Hindlimb muscle (tissue), 1 donor: ENCODE measurements around the gene GCSAM. TPM values are rescaled to one million over a fixed set of nuclear protein-coding genes. Genes with fewer than 3 reads are reported as not detected.

Experiments
- DNase-seq: peaks from one replicate; pipeline ENCODE4 v3.0.0-alpha.2; 2013
- polyA plus RNA-seq: library from polyadenylated mRNA; unstranded; fragments of 120-200 nt; gene quantifications from one replicate; pipeline ENCODE4 v1.2.1, GENCODE V29; 2013; ENCODE audit not compliant: insufficient read length

GCSAM gene, protein sequence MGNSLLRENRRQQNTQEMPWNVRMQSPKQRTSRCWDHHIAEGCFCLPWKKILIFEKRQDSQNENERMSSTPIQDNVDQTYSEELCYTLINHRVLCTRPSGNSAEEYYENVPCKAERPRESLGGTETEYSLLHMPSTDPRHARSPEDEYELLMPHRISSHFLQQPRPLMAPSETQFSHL
- polyA plus RNA-seq, result 0.80 TPM

DNA sequence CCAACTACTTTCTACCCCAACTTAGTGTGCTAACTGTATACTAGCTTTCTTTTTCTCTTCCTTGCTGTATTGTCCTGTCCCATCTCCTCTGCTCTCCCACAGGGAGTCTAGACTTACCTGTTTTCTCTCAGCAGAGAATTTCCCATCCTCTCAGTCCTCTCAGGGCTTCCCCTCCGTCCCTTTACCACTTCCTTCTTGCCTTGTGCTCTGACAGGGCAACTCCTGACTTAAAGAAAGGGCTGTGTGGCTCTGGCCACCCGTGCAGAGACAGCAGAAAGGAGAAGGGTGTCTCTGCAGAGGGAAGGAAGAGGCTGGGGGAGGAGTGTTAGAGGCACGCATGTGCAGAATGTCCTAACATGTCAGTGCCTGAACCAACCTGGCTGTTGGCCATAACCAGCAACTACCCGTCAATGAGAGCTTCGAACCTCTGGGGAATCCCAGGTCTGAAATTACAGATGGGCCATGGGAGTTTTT, at the start of gene GCSAM:
TSS of gene GCSAM (minus strand) at position 274 of the 474 bp plus-strand sequence. CDS start at position 146, 128 bp downstream.
- no peak for DNase-seq

DNA sequence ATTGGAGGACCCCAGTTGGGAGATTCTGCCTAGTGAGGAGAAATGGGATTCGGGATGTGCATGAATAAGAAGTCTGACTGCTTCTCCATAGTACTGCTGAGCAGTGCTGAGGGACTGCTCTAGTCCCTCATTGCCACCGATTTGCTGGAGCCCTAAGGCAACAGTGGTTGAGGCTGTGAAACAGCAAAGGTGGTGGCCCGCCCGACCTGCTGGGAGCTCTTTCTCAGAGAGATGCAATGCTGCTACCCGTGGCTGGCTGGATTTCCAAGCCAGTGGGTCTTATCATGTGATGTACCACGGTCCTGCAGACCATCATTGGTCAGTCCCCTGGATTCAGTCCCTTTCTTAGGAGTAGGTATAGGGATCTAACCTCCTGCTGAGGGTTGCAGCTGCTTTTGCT, 42.6 kb upstream of the GCSAM start:
- DNase-seq, result no peak

DNA sequence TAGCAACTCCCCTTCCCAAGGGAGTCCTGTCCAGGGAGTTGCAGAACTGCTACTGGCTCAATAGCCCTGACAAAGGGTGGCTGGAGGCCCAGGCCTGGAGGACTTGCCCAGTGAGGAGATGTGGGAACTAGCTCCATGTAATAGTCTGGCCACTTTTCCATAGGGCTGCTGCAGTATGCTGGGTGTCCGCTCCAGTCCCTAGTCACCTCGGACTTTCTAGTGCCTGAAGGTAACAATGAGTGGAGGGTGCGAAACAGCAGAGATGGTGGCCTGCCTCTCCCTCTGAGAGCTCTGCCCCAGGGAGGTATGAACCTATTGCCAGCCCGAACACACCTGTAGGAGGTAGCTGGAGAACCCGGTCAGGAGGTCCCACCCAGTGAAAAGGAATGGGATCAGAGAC, 42.0 kb upstream of the GCSAM start:
- no peak for DNase-seq

DNA sequence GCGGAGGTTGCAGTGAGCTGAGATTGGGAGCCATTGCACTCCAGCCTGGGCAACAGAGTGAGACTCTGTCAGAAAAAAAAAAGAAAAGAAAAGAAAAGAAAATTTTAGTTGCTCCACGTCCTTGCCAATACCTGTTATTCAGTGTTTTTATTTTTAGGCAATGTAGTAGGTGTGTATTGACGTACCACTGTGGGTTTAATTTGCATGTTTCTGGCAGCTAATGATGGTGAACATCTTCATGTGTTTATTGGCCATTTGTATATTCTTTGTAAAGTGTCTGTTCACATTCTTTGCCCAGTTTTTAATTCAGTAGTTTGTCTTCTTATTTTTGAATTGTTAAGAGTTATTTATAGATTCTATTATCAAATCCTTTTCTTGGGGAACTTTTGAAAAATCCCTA, 38.1 kb upstream of the GCSAM start:
- no peak for DNase-seq

DNA sequence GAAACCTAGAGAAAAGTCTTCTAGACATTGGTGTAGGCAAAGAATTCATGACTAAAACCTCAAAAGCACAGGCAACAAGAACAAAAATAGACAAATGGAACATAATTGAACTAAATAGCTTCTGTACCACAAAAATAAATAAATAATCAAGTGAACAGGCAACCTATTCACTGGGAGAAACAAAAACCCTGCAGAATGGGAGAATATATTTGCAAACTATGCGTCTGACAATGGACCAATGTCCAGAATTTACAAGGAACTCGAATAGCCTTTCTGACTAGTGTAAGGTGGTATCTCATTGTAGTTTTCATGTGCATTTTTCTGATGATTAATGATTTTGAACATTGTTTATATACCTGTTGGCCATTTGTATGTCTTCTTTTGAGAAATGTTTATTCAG, 37.0 kb upstream of the GCSAM start:
- DNase-seq, result no peak

DNA sequence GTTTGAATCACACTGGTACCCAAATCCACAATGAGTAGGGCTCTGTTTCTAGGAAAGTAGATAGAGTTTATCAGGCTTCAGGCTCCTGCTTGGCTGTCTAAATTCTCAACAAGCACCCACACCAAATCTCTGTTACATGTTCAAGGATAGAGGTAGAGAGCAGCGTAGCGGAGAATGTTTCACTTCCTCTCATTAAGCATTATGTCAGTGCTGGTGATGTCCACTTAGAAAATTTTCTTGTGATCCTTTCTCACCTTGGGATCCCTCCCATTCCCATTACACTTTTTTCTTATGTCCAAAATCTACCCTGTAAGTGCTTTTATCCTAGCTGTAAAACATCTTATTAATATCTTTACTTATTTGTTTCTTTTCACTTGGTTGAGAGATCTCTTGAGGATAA, 34.7 kb upstream of the GCSAM start:
- DNase-seq, result no peak

DNA sequence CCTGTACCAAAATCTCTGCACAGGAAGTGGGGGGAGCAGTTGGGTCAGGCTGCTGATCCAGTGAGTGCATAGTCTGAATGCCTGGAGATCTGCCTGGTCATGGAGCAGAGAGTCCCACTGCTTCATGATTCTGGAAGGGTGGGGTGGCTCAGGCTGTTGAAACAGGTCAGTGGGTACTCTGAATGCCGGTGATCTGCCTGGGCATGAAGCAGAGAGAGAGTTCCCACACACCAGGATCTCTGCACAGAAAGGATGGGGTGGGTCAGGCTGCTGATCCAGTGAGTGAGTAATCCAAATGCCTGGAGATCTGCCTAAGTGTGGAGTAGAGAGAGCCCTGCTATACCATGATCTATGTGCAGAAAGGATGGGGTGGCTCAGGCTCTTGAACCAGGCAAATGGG, 16.1 kb upstream of the GCSAM start:
- DNase-seq, result no peak

DNA sequence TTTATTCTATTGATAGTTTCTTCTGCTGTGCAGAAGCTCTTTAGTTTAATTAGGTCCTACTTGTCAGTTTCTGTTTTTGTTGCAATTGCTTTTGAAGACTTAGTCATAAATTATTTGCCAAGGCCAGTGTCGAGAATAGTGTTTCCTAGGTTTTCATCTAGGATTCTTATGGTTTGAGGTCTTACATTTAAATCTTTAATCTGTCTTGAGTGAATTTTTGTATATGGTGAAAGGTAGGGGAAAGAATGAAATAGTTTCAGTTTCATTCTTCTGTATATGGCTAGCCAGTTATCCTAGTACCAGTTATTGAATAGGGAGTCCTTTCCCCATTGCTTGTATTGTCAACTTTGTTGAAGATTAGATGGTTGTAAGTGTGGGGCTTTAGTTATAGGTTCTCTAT, 10.6 kb upstream of the GCSAM start:
- DNase-seq, result no peak

DNA sequence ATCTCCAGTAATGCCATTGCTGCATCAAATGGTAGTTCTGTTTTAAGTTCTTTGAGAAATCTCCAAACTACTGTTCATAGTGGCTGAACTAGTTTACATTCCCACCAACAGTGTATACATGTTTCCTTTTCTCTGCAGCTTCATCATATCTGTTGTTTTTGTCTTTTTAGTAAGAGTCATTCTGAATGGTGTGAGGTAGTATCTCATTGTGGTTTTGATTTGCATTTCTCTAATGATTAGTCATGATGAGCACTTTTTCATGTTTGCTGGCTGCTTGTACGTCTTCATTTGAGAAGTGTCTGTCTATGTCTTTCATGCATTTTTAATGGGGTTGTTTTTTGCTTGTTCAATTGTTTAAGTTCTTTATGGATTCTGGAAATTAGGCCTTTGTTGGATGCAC, 10.2 kb upstream of the GCSAM start:
- DNase-seq, result no peak

DNA sequence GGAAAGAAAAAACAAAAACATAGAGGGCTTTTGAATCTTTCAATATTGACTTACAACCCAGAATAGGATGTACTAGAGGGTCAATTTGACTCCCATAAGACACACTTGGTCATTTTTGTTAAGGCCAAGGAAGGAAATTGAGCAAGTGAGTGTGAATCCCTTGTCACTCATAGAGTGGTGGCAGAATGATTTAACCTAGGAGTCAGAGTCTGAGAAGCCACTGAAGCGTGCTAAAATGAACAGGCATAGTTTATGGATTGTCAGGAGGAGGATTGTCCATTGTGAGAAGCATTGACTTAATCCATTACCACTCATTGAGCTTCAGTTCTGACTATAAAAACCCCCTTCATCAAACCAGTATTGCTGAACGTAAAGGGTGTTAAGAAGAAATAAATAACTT, 8.2 kb upstream of the GCSAM start:
- no peak for DNase-seq

DNA sequence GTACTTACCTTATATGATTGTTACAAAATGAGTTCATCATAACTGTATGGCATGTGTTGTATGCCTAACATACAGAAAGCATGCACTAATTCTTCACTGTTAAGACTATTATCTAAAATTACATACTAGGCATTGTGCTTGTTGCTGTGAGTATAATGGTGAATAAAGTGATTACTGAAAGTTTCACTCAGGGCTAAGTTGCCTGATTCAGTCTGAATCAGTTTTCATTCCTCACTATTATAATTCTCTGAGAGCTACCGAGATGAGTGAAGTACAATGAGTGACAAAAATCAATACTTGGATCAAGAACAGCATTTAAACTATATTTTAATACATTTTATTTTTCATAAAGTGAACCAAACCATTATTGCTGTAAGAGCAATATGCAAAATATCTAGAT, 7.5 kb upstream of the GCSAM start:
- no peak for DNase-seq

DNA sequence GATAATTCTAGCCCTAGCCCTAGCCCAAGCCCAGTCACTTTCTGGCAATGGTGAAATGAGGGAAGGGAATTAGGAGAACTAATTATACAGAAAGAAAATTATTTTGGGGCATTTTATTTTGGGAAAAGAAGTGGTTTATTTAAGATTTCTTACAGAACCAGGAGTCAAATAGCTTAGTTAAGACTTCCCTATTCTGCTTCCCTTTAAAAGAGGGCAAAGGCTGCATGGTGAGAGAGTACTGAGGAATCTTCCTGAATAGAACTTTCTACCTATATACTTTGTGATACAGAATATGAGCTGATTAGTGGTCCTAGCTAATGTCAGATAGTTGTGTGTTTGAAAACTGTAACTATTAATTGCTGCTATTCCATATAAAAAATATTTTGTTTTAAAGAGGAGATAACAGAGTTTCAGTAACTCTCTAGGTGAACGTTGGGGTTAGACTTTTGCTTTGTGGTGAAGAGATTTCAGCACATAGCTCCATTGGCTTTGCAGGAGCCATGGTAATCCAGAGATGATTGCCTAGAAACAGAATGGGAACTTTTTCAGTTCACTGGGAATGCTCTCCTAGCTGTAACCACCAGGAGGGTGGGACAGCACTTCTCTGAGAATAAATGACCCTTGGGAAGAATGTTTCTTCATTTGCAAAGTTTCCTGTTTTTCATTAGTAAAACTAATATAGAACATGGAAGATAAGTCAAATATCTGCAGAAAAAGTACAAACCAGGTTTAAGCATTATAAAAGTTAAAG, 5.3 kb upstream of the GCSAM start:
- no peak for DNase-seq

DNA sequence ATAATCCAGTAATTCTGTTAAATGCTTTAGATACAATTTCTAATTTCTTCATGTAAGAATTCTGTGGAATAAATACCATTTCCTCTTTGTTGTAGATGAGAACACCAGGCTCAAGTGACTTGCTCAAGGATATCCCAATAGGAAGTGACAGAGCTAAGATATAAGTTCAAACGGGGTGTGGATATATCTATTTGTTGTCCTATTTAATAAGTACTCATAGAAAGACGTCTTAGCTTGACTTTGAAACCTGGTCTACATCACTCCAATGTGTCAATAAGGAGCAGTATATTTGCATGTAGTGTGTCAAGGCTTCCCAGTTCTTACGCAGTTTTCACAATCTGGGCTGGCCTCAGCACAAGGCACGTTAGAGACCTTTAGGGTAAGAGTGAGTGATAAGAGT, 4.7 kb upstream of the GCSAM start:
- DNase-seq, result no peak

DNA sequence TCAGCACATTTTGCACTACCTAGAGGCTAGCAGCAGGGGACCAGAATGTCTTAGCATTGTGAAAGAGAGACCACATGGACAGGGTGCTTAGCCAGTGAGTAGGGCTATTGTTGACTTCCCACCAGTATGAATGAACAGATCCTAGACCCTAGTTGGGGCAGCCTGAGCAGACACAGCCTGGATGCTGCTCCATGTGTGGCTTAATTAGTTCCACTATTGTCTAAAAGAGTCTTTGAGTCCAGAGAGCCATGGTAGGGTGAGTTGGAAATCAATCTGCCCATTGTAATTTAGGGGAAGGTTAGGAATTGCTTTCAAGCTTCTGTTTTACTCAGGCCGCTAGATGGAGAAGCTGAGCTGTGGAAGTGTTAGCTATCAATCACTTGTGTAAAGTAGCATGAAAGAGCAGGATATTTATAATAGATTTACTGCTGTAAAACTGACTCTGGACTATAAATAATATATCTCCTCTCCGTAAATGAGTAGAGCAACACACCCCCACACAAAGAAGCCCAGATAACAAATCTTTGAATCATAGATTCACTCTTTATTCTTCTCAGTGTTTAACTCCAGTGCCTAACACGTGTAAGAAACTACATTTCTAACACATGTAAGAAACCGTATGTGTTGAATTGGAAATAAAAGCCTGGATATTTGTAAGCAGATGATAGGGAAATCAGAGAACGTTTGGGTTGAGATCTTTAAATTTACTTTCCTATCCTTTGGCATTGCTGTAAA, 4.1 kb upstream of the GCSAM start:
- no peak for DNase-seq

DNA sequence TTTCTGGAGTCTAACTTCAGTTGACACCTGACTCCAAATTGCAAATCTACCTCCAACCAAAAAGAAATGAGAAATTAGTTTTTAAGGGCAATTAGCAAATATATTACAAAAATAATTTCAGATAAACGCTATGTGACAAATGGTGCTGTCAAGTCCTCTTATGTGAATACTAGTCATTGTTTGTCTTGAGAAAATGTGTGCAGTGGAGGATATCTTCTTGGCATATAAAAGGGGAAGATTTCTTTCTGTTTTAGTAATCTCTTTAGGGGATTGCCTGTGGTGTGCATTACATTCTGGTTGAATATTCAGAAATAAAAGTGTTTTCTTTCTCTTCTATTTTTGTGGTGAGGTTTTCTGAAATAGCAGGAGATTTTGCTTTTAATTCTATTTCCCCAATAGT, 3.0 kb upstream of the GCSAM start:
- no peak for DNase-seq

DNA sequence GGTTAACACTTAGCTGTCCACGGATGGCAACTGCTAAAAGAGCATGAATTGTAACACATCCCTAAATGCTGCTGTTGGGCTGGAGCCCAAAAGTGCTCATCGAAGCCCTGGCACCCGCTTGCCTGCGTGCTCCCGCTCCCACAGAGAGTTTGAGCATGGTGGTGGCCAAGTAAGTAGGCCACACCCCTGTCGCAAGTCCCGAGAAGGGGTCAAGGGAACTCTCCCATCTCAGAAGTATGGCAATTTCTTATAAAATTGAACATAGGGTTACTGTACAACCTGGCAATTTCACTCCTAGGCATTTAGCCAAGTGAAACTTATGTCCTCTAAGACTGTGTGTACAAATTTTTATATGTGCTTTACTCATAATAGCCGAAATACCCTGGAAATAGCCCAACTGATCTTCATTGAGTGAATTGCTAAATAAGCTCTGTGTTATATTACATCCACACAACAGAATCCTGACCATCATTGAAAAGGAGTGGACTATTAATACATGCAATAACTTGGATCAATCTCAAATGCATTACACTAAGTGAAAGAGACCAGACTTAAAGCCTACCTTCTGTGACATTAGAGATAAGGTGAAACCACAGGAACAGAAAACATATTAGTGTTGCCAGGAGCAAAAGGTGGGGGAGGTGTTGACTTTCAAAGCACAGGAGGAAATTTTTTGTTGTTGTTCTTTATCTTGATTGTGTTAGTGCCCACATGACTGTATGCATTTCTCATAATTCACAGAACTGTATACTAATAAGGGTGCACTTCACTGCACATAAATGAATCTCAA, 1.5 kb upstream of the GCSAM start:
- DNase-seq, result no peak

DNA sequence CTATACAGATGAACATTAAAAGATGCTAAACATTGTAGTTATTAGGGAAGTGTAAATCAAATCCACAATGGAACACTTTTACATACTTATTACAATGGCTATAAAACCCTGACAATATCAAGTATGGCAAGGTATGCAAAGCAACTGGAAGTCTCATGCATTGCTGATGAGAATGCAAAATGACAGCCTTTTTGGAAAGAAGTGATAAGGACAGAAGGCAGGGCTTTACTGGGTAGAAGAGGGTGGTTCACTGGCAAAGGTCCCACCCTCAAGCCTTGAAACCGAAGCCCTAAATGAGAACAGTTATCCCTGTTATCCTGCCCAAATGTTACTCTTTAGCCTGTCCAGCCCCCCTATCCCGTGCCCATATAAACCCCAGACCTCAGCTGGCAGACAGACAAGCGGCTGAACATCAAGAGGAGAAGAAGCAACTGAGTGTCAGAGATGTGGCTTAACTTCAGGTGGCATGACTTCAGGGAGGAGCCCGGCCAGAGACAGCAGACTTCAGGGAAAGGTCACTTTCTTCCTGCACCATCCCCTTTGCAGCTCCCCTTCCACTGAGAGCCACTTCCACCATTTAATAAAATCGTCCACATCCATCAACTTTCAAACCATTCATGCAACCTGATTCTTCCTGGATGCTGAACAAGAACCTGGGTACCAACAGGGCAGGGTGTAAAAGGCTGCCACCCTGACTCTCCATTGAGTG, 732 bp upstream of the GCSAM start:
- DNase-seq, result no peak

DNA sequence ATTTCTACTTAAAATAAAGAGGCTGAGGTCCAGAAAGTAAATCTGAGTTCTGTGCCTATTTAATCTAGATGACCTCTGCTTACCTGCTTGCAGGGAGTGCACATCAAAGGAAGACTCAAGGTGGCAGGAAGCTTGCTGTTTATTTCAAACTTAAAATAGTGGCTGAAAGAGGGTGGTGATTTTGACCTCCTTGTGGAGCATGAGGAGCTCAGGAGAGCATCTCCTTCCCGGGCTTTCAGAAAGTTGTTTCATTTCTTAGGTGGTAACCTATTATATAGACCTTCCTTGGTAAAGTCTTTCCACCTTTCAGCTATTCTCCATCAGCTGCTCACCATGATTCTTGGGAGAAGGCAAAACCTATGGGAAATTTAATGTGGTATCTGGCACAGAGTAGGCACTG, 494 bp downstream of the GCSAM start:
- DNase-seq, result no peak

DNA sequence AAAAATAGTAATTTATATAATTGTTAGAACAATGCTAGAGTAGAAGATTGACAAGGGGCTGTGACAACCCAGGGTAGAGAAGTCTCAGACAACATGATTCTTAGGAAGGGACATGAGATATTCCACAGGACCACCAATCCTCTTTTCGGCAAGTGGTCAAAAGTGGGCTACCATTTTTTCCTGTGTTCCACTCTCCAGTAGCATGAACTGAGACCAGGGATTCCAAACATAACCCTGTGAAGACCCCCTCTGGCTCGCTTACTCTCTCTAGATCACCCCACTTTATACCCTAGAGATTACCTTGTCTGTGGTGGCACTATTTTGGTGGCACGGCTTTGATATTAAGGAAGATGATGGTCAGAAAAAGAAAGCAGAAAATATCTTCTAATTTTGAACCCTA, 960 bp downstream of the GCSAM start:
- DNase-seq, result no peak

DNA sequence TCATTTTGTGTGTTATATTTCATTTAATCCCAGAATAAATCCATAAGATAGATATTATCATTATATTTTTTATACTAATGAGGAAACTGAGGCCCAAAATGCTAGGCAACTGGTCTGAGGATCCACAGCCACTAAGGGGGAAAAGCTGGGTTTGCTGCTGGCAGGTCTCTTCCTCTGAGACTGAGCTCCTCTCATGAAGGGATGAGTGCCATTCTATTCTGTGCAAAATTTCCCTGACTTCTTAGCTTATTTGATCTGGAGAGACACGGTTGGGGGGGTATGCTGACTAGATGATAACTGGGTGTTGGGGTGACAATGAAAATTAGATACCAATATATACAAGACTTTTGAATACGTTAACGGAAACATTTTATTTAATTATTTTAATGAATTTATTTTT, 1.9 kb downstream of the GCSAM start:
- DNase-seq, result no peak

DNA sequence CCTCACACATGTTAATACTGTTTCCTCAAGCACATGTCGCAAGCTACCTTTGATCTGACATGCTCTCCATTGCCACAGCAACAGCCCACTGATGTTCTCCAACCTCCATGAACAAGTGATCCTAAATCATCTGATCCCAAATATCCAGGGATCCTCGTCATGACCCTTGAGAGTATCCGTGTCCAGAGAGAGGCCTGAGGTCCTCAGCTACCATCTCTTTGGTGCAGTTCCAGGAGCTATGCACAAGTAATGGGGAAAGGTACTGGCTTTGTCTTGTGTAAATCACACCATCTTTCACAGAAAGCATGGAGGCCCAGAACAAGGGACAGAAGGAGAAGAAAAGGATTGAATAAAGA, 2.4 kb downstream of the GCSAM start:
- no peak for DNase-seq

DNA sequence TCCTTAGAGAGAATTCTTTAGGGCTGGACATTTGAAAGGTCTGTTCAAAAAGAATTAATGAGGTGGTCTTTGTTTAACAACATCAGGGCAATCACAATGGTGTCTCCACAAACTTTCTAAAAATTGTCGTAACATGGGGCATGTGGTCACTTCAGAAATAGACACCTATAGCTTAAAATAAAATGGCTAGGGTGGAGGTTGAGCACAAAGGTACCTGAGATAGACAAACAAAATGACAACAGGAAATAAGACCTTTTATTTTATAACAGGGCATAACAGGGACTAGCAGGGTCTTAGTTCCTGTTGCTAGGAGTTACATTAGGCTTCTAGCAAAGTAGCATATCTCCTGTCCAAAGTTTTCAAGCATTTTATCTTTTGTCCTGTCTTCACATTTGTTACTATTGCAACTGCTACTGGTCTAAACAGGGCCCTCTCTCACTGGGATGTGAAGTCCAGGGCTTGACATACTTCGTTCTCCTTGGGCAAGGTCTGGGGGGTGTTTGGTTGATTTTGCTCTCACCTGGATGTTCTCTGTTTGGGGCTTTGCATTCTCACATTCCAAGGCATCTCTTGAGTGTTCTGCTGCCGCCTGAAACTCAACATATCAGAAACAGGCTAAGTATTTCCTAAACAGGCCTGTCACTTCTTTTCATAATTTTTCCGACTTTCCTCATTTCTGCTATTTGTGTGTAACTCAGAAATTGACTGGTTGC, 3.0 kb downstream of the GCSAM start:
- DNase-seq, result no peak
